Effector CD8-positive, alpha-beta T cell (primary cell): ENCODE measurements around the gene PLEKHG1.

Experiments
- DNase-seq: peaks from one replicate; lab custom pipeline; 2025; lab: John Stamatoyannopoulos, UW

Gene PLEKHG1

GRCh38 chr6:150589852-150590251 lies 9.8 kb upstream of the PLEKHG1 start:
- no peak for DNase-seq

DNA sequence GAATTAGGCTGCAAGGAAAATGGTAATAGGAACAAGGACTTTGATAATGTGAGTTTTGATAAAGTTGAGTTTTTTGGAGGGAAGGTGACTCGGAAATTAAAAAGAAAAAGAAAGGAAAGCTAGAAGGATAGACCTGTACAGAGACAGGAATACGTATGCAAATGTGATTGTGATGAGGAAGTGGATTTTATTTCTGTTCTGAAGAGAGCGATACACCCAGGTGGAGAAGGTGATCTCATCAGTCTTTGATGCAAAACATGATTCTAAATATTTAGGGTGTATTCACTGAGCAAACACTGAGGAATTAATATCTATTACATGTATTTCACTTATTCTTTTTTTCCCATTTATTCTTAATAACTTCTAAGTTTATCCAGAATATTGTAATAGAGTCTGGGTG lies 9.2 kb upstream of the PLEKHG1 start:
- no peak for DNase-seq

DNA sequence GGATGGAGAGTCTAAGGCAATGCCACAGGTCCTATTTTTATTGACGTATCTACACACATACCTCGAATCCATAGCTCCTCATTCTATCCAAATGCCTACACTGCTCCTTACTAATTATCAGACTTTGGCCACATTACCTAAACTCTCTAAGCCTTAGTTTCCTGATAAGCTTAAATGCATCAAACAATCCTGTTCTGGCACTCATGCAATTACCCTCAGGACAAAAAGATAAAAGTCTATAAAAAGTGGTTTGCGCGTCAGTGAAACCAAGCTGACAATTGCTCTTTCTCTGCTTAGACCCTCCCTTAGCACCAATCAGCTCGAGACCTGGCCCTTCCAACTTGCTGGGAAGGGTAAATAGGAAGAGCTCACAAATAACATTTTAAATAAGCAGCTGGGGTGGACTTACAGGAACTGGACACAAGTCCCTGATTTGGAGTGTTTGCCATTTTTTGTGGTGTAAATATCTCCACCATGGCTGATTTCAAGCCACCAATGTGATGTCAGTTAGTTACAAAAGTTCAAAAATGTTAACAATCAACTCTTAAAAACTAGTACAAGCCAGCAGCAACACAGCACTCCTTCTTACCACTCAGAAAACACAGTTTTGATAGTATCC lies 7.2 kb upstream of the PLEKHG1 start:
- DNase-seq, result no peak

DNA sequence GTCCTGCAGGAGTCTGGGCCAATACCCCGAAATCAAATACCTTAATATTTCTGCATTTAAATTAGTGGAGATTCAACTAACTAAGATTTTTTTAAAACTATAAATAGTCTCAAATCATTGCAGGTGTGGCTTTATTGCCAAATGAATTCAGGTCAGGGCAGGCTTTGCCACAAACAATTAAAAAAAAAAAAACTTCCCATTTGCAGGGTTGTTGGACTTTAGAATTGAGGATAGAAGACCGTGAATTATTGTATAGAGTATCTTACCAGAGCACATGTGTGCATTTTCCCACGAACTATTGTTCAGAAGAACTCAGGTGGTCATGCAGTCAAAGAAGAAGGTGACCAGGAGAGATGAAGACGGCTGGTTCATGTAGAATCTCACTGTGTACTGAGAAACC lies 6.6 kb upstream of the PLEKHG1 start:
- DNase-seq, result no peak

GRCh38 chr6:150596439-150596838 lies 3.2 kb upstream of the PLEKHG1 start:
- no peak for DNase-seq

GRCh38 chr6:150598401-150598800 lies 1.3 kb upstream of the PLEKHG1 start:
- no peak for DNase-seq

DNA sequence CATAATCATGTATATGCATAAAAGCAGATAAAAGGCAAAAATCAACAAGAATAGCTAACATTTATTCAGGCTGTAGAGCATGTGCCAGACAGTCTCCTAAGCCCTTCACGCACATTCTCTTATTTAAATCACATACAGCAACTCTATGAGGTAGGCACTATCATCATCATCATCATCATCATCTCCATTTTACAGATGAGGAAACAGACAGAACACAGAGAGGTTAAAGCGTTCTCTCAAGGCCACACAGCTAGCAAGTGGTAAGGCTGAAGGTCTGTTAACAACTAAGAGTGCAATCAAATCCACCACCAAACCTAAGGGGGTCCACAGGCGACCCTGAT lies 857 bp upstream of the PLEKHG1 start:
- no peak for DNase-seq

- no peak for DNase-seq
These were observed 270 bp downstream of the PLEKHG1 start for GRCh38 chr6:150600010-150600300.

- no peak for DNase-seq
These were observed 774 bp downstream of the PLEKHG1 start for GRCh38 chr6:150600301-150601017.

DNA sequence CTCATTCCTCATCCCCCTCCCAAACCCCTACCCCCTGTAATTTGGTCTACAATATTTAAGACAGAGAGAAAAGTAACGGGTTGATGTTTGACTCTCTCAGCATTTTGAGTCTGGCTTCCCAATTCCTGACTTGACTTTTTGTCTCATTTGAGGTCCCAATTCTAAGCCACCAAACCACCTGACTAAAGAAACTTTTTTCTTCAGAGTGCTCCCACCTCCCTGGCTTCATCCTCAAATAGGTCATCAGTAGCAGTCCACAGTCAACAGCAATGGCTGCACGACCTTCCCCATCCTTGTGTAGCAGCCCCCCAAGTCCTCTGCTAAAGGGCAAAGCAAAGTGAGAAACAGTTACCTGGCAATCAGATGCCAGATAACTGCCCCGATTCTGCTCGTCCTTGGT lies 1.8 kb downstream of the PLEKHG1 start:
- no peak for DNase-seq

- no peak for DNase-seq
These were observed 3.5 kb downstream of the PLEKHG1 start for GRCh38 chr6:150603176-150603575.

GRCh38 chr6:150604467-150604866 lies 4.8 kb downstream of the PLEKHG1 start:
- no peak for DNase-seq

DNA sequence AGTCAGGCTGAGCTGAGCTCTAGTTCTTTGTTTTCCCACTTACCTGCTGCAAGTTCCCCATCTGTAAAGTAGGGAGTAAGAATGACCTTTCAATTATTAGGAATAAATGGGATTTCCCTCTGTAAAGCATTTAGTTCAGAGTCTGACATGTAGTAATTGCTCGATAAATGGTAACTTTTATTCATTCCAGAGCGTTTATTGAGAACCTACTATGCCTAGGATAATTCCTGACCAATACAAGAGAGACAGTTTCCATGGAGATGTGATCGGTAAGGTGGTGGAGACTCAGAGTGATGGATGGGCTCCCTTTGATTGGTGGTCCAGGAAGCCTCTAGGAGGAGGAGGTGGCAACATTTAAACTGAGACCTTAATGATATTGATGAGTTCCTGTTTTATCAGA lies 5.6 kb downstream of the PLEKHG1 start:
- DNase-seq, result no peak

- DNase-seq, result no peak
These were observed 6.5 kb downstream of the PLEKHG1 start for GRCh38 chr6:150606168-150606591.

- DNase-seq, result no peak
These were observed 7.1 kb downstream of the PLEKHG1 start for GRCh38 chr6:150606647-150607328.

GRCh38 chr6:150607329-150607650 lies 7.6 kb downstream of the PLEKHG1 start:
- DNase-seq, result no peak

DNA sequence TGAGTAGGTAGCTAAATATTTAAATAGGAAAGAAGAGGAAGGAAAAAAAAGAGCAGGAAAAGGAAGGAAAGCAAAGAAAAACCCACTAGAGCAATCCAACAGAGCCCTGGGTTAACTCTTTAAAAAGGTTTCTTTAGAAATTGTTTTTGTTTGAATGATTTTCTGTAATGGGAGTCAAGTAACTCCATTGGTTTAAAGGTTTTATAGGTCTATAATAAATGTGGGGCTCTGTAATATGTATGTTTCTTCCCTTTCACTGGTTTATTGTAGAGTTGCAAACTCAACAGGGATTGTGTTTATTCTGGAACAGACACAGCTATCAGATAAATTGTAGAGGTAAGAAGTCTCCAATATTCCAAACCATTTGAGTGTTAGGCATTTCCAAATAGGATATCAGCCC lies 10.9 kb downstream of the PLEKHG1 start:
- DNase-seq, result no peak

GRCh38 chr6:150613269-150613668 lies 13.6 kb downstream of the PLEKHG1 start:
- no peak for DNase-seq

DNA sequence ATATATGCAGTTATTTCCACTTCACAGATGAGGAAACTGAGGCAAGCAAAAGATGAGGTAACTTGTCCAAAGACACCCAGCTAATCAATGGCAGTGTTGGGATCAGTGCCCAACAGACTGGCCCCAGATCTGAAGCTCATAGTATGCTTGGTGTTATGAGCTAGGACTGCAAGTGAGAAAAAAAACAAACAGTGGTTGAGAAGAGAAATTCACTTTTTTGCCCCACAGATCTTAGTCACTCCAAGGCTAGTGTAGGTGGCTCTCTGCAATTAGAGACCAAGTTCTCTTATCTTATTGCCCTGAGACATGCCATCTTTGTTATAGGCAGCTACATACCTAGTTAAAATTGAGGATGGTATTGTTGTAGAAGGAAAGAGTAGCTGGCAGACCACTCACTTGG lies 16.3 kb downstream of the PLEKHG1 start:
- DNase-seq, result no peak

DNA sequence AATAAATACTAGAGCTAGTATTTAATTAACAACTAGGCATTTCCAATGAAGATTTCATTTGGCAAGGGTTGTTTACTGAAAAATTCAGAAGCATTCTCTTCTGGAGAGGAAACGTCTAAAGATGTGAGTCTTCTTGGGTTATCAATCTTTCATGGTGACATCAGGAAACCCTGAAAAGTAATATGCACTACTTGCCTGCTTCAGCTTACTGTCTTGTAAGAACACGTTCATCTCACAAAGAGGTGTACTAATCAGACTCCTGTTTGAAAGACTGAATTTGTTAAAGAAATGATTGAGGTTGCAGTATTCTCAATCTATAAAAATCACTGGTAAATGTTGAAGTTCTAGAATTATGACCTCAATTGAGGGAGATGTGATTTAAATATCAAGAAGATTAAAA lies 16.9 kb downstream of the PLEKHG1 start:
- DNase-seq, result no peak

- DNase-seq, result no peak
These were observed 17.4 kb downstream of the PLEKHG1 start for GRCh38 chr6:150617062-150617461.

DNA sequence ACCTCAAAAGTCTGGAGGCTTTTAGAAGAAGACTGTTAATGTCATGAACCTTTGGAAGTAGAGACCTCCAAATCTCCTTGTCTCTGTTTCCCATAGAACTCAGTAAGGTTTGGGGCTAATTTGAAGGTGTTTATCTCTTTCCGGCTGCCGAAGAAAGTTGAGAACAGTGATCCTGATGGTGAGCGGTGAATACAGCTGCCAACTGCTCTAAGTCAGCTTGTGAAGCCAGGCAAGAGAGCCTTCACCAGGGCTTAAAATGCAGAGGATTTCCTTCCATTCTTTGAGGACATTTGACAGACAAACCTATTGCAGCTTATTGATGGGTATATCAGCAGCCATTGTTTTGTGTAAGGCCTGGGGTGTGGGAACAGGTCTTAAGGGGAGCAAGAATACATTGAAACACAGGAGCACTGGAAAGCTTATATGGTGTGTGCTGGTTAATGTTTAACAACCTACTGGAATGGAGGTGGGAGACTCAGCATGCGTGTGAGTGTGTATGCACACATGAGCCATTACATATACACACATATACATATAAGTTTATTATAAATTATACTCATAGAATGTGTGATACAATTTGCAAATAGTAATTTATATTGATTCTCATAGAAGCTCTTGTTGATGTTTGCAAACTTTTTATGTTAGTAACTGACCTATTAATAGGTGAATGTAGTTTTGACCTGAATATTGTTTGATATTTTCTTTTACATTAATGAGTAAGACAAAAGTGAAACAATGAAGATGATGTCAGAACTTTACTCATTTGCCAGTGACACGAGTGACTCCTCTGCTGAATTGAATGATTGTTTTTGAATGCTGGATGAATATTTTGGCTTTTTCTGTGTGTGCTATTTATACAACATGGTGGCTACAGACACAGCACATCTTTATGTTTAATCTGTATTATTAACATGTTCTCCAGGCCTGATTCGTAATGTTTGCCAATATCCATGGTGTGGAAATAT lies 18.1 kb downstream of the PLEKHG1 start:
- DNase-seq, result no peak

- no peak for DNase-seq
These were observed 19.6 kb downstream of the PLEKHG1 start for GRCh38 chr6:150619275-150619674.
